ENCODE results near the gene AVEN. TPM values are rescaled to one million over a fixed set of nuclear protein-coding genes. Genes with fewer than 3 reads are reported as not detected.

AVEN gene
- total RNA-seq, 4 donors from 2014 or later = 5.9 to 14.8 (median 13.5) TPM

- Histone ChIP-seq H3K9me3 (no peaks in the 10 kb centered on the region), H3K4me1 (no peaks in the 10 kb centered on the region), H3K4me3 (no peak overlapping the region), H3K27ac (no peak overlapping the region), H3K27me3 (no peaks in the 10 kb centered on the region), H3K36me3 (no peaks in the 10 kb centered on the region)
- no peak for DNase-seq (ENCODE audit: low spot score in 2 of 2)
- TF ChIP-seq POLR2A (IDR thresholded peaks at IDR 0.05) (no peak), CTCF (IDR thresholded peaks at IDR 0.05) (no peak), POLR2AphosphoS5 (IDR thresholded peaks at IDR 0.05) (no peak), EP300 (IDR thresholded peaks at IDR 0.05) (no peak)
- 93% methylated on average over 9 of the region's 9 CpGs for WGBS
These were observed 25.3 kb downstream of the AVEN start for GRCh38 chr15:34013746-34014145.

GRCh38 chr15:34012461-34013028 is 26.5 kb downstream of the AVEN start:
- H3K36me3 ChIP-seq = no peaks in the 10 kb centered on the region
- TF ChIP-seq POLR2AphosphoS5 (IDR thresholded peaks at IDR 0.05) = no peak
- TF ChIP-seq EP300 (IDR thresholded peaks at IDR 0.05) = no peak
- TF ChIP-seq CTCF (IDR thresholded peaks at IDR 0.05) = no peak
- TF ChIP-seq POLR2A (IDR thresholded peaks at IDR 0.05) = no peak
- H3K27ac ChIP-seq = no peak overlapping the region
- H3K4me1 ChIP-seq = no peaks in the 10 kb centered on the region
- no peak for DNase-seq (ENCODE audit: low spot score in 2 of 2)
- H3K9me3 ChIP-seq = no peaks in the 10 kb centered on the region
- H3K4me3 ChIP-seq = no peak overlapping the region
- WGBS = 93% methylated on average over 4 of the region's 4 CpGs
- H3K27me3 ChIP-seq = no peaks in the 10 kb centered on the region

GRCh38 chr15:34011481-34011880 is 27.5 kb downstream of the AVEN start:
- TF ChIP-seq POLR2AphosphoS5 (IDR thresholded peaks at IDR 0.05) = no peak
- TF ChIP-seq CTCF (IDR thresholded peaks at IDR 0.05) = no peak
- TF ChIP-seq EP300 (IDR thresholded peaks at IDR 0.05) = no peak
- TF ChIP-seq POLR2A (IDR thresholded peaks at IDR 0.05) = no peak
- 86% methylated on average over 2 of the region's 2 CpGs for WGBS
- no peaks in the 10 kb centered on the region for H3K9me3 ChIP-seq
- no peak overlapping the region for H3K4me3 ChIP-seq
- DNase-seq (ENCODE audit: low spot score in 2 of 2) = no peak
- H3K27me3 ChIP-seq = no peaks in the 10 kb centered on the region
- H3K27ac ChIP-seq = no peak overlapping the region
- no peaks in the 10 kb centered on the region for H3K36me3 ChIP-seq
- no peaks in the 10 kb centered on the region for H3K4me1 ChIP-seq

- 96% methylated on average over 5 of the region's 5 CpGs for WGBS
- H3K9me3 ChIP-seq = no peaks in the 10 kb centered on the region
- DNase-seq (ENCODE audit: low spot score in 2 of 2) = no peak
- no peak overlapping the region for H3K4me3 ChIP-seq
- no peak for TF ChIP-seq POLR2A (IDR thresholded peaks at IDR 0.05)
- no peak for TF ChIP-seq EP300 (IDR thresholded peaks at IDR 0.05)
- no peak for TF ChIP-seq CTCF (IDR thresholded peaks at IDR 0.05)
- TF ChIP-seq POLR2AphosphoS5 (IDR thresholded peaks at IDR 0.05) = no peak
- H3K4me1 ChIP-seq = no peaks in the 10 kb centered on the region
- no peak overlapping the region for H3K27ac ChIP-seq
- no peaks in the 10 kb centered on the region for H3K27me3 ChIP-seq
- no peaks in the 10 kb centered on the region for H3K36me3 ChIP-seq
These were observed 28.1 kb downstream of the AVEN start for GRCh38 chr15:34010921-34011320.

- no peaks in the 10 kb centered on the region for H3K4me1 ChIP-seq
- no peaks in the 10 kb centered on the region for H3K9me3 ChIP-seq
- H3K36me3 ChIP-seq = no peaks in the 10 kb centered on the region
- H3K27ac ChIP-seq = no peak overlapping the region
- WGBS = 91% methylated on average over 1 of the region's 1 CpG
- no peak overlapping the region for H3K4me3 ChIP-seq
- no peak for DNase-seq (ENCODE audit: low spot score in 2 of 2)
- no peaks in the 10 kb centered on the region for H3K27me3 ChIP-seq
- TF ChIP-seq POLR2AphosphoS5 (IDR thresholded peaks at IDR 0.05) (no peak), EP300 (IDR thresholded peaks at IDR 0.05) (no peak), POLR2A (IDR thresholded peaks at IDR 0.05) (no peak), CTCF (IDR thresholded peaks at IDR 0.05) (no peak)
These were observed 29.3 kb downstream of the AVEN start for GRCh38 chr15:34009656-34010055.
